ENCODE measurements around the gene OR6C70.
"Not testable (repeated sequence)": the region's sequence is repeated elsewhere in the genome, so short reads cannot be mapped to it uniquely, and the experiment has no call there.

The OR6C70 gene

GRCh38 chr12:55470088-55470829, at the start of gene OR6C70:
Gene OR6C70, minus strand, starts transcription at chr12:55470138. Its CDS starts 0 bp downstream, at chr12:55470138.
- no peak for DNase-seq (ENCODE audit: low spot score)

- no peak for DNase-seq (ENCODE audit: low spot score)
Observed at GRCh38 chr12:55516391-55516790, 46.5 kb upstream of the OR6C70 start.

- DNase-seq (ENCODE audit: low spot score): no peak
Observed at GRCh38 chr12:55515696-55516095, 45.8 kb upstream of the OR6C70 start.

- no peak for DNase-seq (ENCODE audit: low spot score)
Observed at GRCh38 chr12:55501601-55502000, 31.7 kb upstream of the OR6C70 start.

- no peak for DNase-seq (ENCODE audit: low spot score)
Observed at GRCh38 chr12:55499810-55500252, 29.9 kb upstream of the OR6C70 start.

GRCh38 chr12:55499231-55499630, 29.3 kb upstream of the OR6C70 start:
- DNase-seq (ENCODE audit: low spot score): no peak

- no peak for DNase-seq (ENCODE audit: low spot score)
Observed at GRCh38 chr12:55495490-55495889, 25.6 kb upstream of the OR6C70 start.

- no peak for DNase-seq (ENCODE audit: low spot score)
Observed at GRCh38 chr12:55492078-55492477, 22.1 kb upstream of the OR6C70 start, which contains the start of gene OR6C68. Gene OR6C68, plus strand, starts transcription at chr12:55492378. Its CDS starts 0 bp downstream, at chr12:55492378.

- not testable (repeated sequence) for DNase-seq (ENCODE audit: low spot score)
Observed at GRCh38 chr12:55484284-55484683, 14.3 kb upstream of the OR6C70 start.

- not testable (repeated sequence) for DNase-seq (ENCODE audit: low spot score)
Observed at GRCh38 chr12:55479136-55479535, 9.2 kb upstream of the OR6C70 start.

GRCh38 chr12:55472264-55472663, 2.3 kb upstream of the OR6C70 start:
- DNase-seq (ENCODE audit: low spot score): no peak

GRCh38 chr12:55469291-55469690, 647 bp downstream of the OR6C70 start:
- DNase-seq (ENCODE audit: low spot score): no peak

GRCh38 chr12:55467836-55468235, 2.1 kb downstream of the OR6C70 start:
- no peak for DNase-seq (ENCODE audit: low spot score)

- not testable (repeated sequence) for DNase-seq (ENCODE audit: low spot score)
Observed at GRCh38 chr12:55464926-55465325, 5.0 kb downstream of the OR6C70 start.

GRCh38 chr12:55448825-55449224, 21.1 kb downstream of the OR6C70 start:
- no peak for DNase-seq (ENCODE audit: low spot score)

- no peak for DNase-seq (ENCODE audit: low spot score)
Observed at GRCh38 chr12:55446326-55446725, 23.6 kb downstream of the OR6C70 start.

GRCh38 chr12:55445357-55445756, 24.6 kb downstream of the OR6C70 start:
- DNase-seq (ENCODE audit: low spot score): no peak

GRCh38 chr12:55443776-55444175, 26.2 kb downstream of the OR6C70 start, which contains the start of gene OR6C2:
Gene OR6C2, plus strand, starts transcription at chr12:55444076. Its CDS starts 8,138 bp downstream, at chr12:55452214.
- DNase-seq (ENCODE audit: low spot score): no peak

GRCh38 chr12:55441233-55441632, 28.7 kb downstream of the OR6C70 start:
- not testable (repeated sequence) for DNase-seq (ENCODE audit: low spot score)

GRCh38 chr12:55428331-55429243, 41.4 kb downstream of the OR6C70 start:
- no peak for DNase-seq (ENCODE audit: low spot score)

- no peak for DNase-seq (ENCODE audit: low spot score)
Observed at GRCh38 chr12:55425954-55426353, 44.0 kb downstream of the OR6C70 start, which contains the start of gene OR6C76. Gene OR6C76, plus strand, starts transcription at chr12:55426254. Its CDS starts 0 bp downstream, at chr12:55426254.

- DNase-seq (ENCODE audit: low spot score): no peak
Observed at GRCh38 chr12:55420307-55420962, 49.5 kb downstream of the OR6C70 start.
